Esophagus squamous epithelium (tissue), 4 donors: ENCODE measurements around the gene CACUL1.
"Not testable (repeated sequence)": the region's sequence is repeated elsewhere in the genome, so short reads cannot be mapped to it uniquely, and the experiment has no call there.

Source experiments
- POLR2A ChIP-seq, 4 donors: fragments of 450-650 bp; IDR thresholded peaks; one replicate each; pipeline ENCODE4 v1.6.1; 2017; ENCODE audit warnings: antibody characterized with exemption in 4 of 4, mild to moderate bottlenecking in 4 of 4, moderate library complexity in 3 of 4
- TF ChIP-seq, protein P1 (sequence below), 6 experiments: fragments of 450-650 bp in 4 of 6; fragments of 200-600 bp in 2 of 6; sonication (generic) in 2 of 6; IDR thresholded peaks; one replicate each; pipeline ENCODE4 v1.5.1; 2016 to 2019; ENCODE audit warnings: antibody characterized with exemption in 6 of 6, mild to moderate bottlenecking in 4 of 6, moderate library complexity in 4 of 6

DNA sequence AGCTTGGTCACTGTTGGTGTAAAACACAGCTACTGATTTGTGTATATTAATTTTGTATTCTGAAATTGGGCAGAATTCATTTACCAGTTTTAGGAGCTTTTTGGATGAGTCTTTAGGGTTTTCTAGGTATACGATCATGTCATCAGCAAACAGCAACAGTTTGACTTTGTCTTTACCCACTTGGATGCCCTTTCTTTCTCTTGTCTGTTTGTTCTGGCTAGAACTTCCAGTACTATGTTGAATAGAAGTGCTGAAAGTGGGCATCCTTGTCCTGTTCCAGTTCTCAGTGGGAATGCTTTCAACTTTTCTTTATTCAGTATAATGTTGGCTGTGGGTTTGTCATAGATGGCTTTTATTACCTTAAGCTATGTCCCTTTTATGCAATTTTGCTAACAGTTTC lies 109.5 kb downstream of the CACUL1 start:
- TF ChIP-seq POLR2A (IDR thresholded peaks at IDR 0.05) = not testable (repeated sequence)
- TF ChIP-seq, protein P1, sequence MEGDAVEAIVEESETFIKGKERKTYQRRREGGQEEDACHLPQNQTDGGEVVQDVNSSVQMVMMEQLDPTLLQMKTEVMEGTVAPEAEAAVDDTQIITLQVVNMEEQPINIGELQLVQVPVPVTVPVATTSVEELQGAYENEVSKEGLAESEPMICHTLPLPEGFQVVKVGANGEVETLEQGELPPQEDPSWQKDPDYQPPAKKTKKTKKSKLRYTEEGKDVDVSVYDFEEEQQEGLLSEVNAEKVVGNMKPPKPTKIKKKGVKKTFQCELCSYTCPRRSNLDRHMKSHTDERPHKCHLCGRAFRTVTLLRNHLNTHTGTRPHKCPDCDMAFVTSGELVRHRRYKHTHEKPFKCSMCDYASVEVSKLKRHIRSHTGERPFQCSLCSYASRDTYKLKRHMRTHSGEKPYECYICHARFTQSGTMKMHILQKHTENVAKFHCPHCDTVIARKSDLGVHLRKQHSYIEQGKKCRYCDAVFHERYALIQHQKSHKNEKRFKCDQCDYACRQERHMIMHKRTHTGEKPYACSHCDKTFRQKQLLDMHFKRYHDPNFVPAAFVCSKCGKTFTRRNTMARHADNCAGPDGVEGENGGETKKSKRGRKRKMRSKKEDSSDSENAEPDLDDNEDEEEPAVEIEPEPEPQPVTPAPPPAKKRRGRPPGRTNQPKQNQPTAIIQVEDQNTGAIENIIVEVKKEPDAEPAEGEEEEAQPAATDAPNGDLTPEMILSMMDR (IDR thresholded peaks at IDR 0.05) = not testable (repeated sequence)
